ENCODE data around the gene GNMT.

Gene GNMT

DNA sequence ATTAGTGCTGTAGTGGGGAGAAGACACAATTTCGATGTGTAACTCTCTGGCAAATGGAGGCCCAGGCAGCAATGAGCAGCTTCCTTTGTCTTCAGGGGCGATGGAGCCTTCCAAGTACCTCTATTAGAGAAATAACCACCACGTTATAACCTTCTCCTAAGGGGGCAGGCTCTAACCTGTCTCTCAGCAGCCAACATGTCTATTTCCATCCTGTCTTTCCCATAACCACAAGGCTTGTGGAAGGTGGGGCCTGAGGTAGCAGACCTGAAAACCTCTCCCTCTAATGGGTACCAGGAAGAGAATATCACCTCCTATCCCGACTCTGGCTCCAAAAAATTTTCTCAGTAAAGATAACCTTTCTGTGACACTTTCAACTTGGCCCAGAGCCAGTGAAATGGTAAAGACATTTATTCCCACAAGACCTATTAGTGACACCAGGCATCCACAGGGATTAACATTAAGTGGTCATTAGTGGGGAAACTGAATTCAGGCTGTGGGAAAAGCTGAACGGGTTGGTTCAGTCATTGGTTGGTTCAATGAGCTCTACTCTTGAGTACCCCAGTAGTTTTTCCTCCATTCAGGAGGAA, 14.5 kb downstream of the GNMT start:
- ChIA-PET POLR2A (interaction anchor here (2.1 kb wide), 1 partner anchor 9 kb away, joined by 16 read pairs; the partner anchor contains the start of gene PPP2R5D), CTCF (interaction anchor here (0.7 kb wide), 1 partner anchor 12 kb away, joined by 3 read pairs; no protein-coding TSS in a partner anchor)
- DNase-seq (ENCODE audit: extremely low spot score) = no peak
- TF ChIP-seq SUZ12 (IDR thresholded peaks at IDR 0.05) (no peak), LEF1 (IDR thresholded peaks at IDR 0.05; ENCODE audit: borderline replicate concordance) (no peak), BHLHE40 (IDR thresholded peaks at IDR 0.05; ENCODE audit: borderline replicate concordance) (no peak), ARNT (IDR thresholded peaks at IDR 0.05) (no peak), FOXA1 (IDR thresholded peaks at IDR 0.05) (no peak), TARDBP (IDR thresholded peaks at IDR 0.05) (no peak), CTBP1 (IDR thresholded peaks at IDR 0.05; ENCODE audit: borderline replicate concordance) (no peak), NFRKB (IDR thresholded peaks at IDR 0.05) (no peak), PKNOX1 (IDR thresholded peaks at IDR 0.05) (no peak), L3MBTL2 (conservative IDR thresholded peaks at IDR 0.05) (no peak), FOXK2 (IDR thresholded peaks at IDR 0.05) (no peak), ELF4 (IDR thresholded peaks at IDR 0.05) (no peak), FOXM1 (IDR thresholded peaks at IDR 0.05; ENCODE audit: borderline replicate concordance) (no peak), ZNF384 (IDR thresholded peaks at IDR 0.05) (no peak), HDGF (IDR thresholded peaks at IDR 0.05; ENCODE audit: borderline replicate concordance) (no peak), SP1 (IDR thresholded peaks at IDR 0.05) (no peak)

- POLR2A ChIA-PET = interaction anchor here (0.7 to 3.9 kb wide), 28 partner anchors 9 to 264 kb away, joined by 3 to 47 read pairs (median 5); partner anchors contain the start of genes CNPY3, CUL7, GNMT and KLC4
- TF ChIP-seq FOXA1 (IDR thresholded peaks at IDR 0.05) (no peak), FOXM1 (IDR thresholded peaks at IDR 0.05; ENCODE audit: borderline replicate concordance) (no peak), TARDBP (IDR thresholded peaks at IDR 0.05) (no peak), PKNOX1 (IDR thresholded peaks at IDR 0.05) (no peak), SP1 (IDR thresholded peaks at IDR 0.05) (no peak), ZNF384 (IDR thresholded peaks at IDR 0.05) (no peak), ARNT (IDR thresholded peaks at IDR 0.05) (no peak), FOXK2 (IDR thresholded peaks at IDR 0.05) (no peak), HDGF (IDR thresholded peaks at IDR 0.05; ENCODE audit: borderline replicate concordance) (no peak), CTBP1 (IDR thresholded peaks at IDR 0.05; ENCODE audit: borderline replicate concordance) (no peak)
- DNase-seq (ENCODE audit: extremely low spot score) = peak; percentile 39
Measured at GRCh38 chr6:42978487-42978838, 17.9 kb downstream of the GNMT start.

DNA sequence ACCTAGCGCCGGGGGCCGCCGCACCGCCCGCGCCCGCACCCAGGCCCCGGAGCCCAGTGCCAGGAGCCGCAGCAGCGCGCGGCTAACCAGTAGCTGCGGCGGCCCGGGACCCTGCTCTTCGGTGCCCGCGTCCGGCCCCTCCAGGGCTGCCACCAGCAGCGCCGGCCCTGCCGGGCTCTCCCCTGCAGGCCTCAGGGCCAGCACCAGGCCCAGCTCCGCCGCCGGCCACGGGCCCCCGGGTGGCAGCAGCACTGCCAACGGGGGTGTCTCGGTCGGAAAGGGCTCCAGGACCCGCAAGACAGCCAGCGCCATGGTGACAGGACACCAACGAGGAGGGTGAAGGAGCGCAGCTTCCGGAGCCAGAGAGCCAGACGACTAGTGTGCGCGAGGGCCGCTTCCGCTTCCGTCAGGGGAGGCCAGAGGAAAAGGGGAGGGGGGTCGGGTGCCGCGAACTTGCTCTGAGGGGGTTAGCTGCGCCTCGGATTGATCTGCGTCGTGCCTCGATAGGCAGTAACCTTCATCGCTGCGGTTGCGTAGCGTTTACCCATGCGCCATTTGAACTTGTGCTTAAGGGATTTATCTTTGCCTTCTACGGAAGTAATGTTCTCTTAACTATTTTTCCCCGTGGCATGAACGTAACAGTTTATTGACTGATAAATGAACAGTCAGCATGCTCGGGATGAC, 18.4 kb downstream of the GNMT start, which contains the start of gene PEX6:
Gene PEX6, minus strand, starts transcription at position 343 of the 684 bp plus-strand sequence. Its CDS starts 31 bp downstream, at position 312.
- TF ChIP-seq CTBP1 (IDR thresholded peaks at IDR 0.05; ENCODE audit: borderline replicate concordance) (no peak), FOXK2 (IDR thresholded peaks at IDR 0.05) (no peak), SP1 (IDR thresholded peaks at IDR 0.05) (no peak), PKNOX1 (IDR thresholded peaks at IDR 0.05) (no peak), L3MBTL2 (conservative IDR thresholded peaks at IDR 0.05) (peak; percentile 36; the same call in 1 of the 2 replicates), NFRKB (IDR thresholded peaks at IDR 0.05) (no peak), SUZ12 (IDR thresholded peaks at IDR 0.05) (no peak), LEF1 (IDR thresholded peaks at IDR 0.05; ENCODE audit: borderline replicate concordance) (peak; percentile 66; the same call in 1 of the 2 replicates), BHLHE40 (IDR thresholded peaks at IDR 0.05; ENCODE audit: borderline replicate concordance) (no peak), TARDBP (IDR thresholded peaks at IDR 0.05) (no peak), FOXM1 (IDR thresholded peaks at IDR 0.05; ENCODE audit: borderline replicate concordance) (no peak), ZNF384 (IDR thresholded peaks at IDR 0.05) (no peak), FOXA1 (IDR thresholded peaks at IDR 0.05) (no peak), HDGF (IDR thresholded peaks at IDR 0.05; ENCODE audit: borderline replicate concordance) (no peak), ARNT (IDR thresholded peaks at IDR 0.05) (no peak), ELF4 (IDR thresholded peaks at IDR 0.05) (peak; percentile 59)
- ChIA-PET CTCF (interaction anchor here (1.1 kb wide), 1 partner anchor 80 kb away, joined by 4 read pairs; no protein-coding TSS in a partner anchor), POLR2A (interaction anchor here (0.7 to 3.9 kb wide), 32 partner anchors 9 to 265 kb away, joined by 3 to 47 read pairs (median 5); partner anchors contain the start of genes CNPY3, CUL7, GNMT and KLC4)
- DNase-seq (ENCODE audit: extremely low spot score) = peak; percentile 84

More at GRCh38 chr6:42978487-42978838, 17.9 kb downstream of the GNMT start:
- CTCF ChIA-PET = interaction anchor here (0.5 to 1.1 kb wide), 2 partner anchors 79 to 391 kb away, joined by 4 read pairs; partner anchors contain the start of gene ZNF318

GRCh38 chr6:42979523-42980177, 19.1 kb downstream of the GNMT start:
- ChIA-PET POLR2A (interaction anchor here (0.7 to 3.9 kb wide), 28 partner anchors 9 to 195 kb away, joined by 3 to 47 read pairs (median 5); partner anchors contain the start of genes CNPY3, CUL7, GNMT and KLC4), CTCF (interaction anchor here (0.6 kb wide), 1 partner anchor 415 kb away, joined by 3 read pairs; no protein-coding TSS in a partner anchor)
- DNase-seq (ENCODE audit: extremely low spot score) = no peak
- no peak for TF ChIP-seq CTBP1 (IDR thresholded peaks at IDR 0.05; ENCODE audit: borderline replicate concordance)

- TF ChIP-seq ELF4 (IDR thresholded peaks at IDR 0.05) = no peak
- no peak for TF ChIP-seq PKNOX1 (IDR thresholded peaks at IDR 0.05)
- TF ChIP-seq LEF1 (IDR thresholded peaks at IDR 0.05; ENCODE audit: borderline replicate concordance) = no peak
- no peak for TF ChIP-seq SUZ12 (IDR thresholded peaks at IDR 0.05)
- no peak for TF ChIP-seq FOXA1 (IDR thresholded peaks at IDR 0.05)
- no peak for TF ChIP-seq HDGF (IDR thresholded peaks at IDR 0.05; ENCODE audit: borderline replicate concordance)
- no peak for TF ChIP-seq FOXM1 (IDR thresholded peaks at IDR 0.05; ENCODE audit: borderline replicate concordance)
- TF ChIP-seq BHLHE40 (IDR thresholded peaks at IDR 0.05; ENCODE audit: borderline replicate concordance) = no peak
- TF ChIP-seq ARNT (IDR thresholded peaks at IDR 0.05) = no peak
- no peak for TF ChIP-seq CTBP1 (IDR thresholded peaks at IDR 0.05; ENCODE audit: borderline replicate concordance)
- no peak for TF ChIP-seq NFRKB (IDR thresholded peaks at IDR 0.05)
- no peak for TF ChIP-seq FOXK2 (IDR thresholded peaks at IDR 0.05)
- DNase-seq (ENCODE audit: extremely low spot score) = no peak
- POLR2A ChIA-PET = interaction anchor here (3.9 kb wide), 1 partner anchor 40 kb away, joined by 19 read pairs; the partner anchor contains the start of gene RRP36
- CTCF ChIA-PET = no interaction called here
Measured at GRCh38 chr6:42981836-42982235, 21.3 kb downstream of the GNMT start.
